Pons (tissue), 1 donor: ENCODE data around the gene AIP.

Experiments
- DNase-seq: peaks from one replicate; pipeline ENCODE4 v3.0.0-alpha.2; 2016; ENCODE audit warnings: low spot score

Gene AIP

DNA sequence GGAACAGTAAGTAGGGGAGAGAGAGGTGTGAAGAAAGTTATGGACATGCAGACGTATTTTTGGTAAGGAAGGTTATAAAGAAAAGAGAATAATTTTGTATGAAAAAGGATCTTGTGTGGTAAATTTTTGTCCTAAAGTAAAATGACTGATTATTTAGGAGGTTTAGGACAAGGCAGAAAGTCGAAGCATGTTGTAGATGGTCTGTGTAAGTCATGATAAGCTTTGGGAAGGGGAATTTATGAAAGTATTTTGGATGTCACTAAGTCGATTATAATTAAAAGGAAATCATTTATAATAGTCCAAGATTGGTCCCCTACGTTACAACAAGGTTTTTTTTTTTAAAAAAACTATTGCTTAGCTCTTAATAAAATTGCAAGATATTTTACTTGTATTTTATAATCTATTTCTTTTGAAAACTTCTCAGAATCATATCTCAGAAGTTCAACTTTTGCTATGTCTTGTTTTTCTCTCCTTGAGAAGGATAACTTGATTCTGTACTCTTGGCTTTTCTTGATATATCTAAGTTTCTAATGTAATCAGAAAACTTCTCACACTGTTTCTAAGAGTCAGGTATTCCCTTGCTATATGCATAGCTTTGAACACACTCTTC is 51.3 kb downstream of the AIP start:
- no peak for DNase-seq

DNA sequence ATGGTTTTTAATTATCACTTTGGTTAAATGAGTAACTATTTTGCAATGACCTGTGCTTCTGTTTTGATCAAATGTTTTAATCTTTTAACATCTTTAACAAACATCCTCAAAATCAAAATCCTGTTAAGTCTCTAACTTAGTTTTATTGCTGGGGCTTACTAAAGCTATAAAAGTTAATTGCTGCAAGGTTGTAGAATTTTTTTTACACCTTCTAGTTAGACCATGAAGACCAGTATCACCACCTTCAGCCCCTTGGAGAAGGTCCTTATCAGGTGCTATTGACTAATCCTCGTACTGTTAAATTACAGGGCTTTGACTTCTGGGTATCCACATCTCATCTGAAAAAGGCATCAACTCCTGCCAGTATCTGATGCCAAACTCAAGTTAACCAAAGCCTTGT is 52.7 kb downstream of the AIP start:
- no peak for DNase-seq

DNA sequence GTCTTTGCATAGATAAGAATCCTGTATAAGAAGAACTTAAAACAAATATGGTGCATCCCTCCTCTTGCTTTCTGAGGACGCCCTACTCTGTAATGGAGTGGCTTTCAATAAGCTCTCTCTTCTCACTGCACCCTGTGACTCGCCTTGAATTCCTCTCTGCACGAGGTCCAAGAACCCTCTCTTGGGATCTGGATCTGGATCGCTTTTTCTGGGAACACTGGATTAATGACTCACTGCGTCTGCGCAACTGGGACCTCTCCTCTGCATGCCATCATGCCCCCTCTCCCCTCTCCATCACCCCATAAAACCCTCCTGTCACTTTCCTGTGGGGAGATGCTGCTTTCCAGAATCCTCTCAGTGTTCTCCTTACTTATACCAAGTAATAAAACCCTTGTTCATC is 55.5 kb downstream of the AIP start:
- no peak for DNase-seq

DNA sequence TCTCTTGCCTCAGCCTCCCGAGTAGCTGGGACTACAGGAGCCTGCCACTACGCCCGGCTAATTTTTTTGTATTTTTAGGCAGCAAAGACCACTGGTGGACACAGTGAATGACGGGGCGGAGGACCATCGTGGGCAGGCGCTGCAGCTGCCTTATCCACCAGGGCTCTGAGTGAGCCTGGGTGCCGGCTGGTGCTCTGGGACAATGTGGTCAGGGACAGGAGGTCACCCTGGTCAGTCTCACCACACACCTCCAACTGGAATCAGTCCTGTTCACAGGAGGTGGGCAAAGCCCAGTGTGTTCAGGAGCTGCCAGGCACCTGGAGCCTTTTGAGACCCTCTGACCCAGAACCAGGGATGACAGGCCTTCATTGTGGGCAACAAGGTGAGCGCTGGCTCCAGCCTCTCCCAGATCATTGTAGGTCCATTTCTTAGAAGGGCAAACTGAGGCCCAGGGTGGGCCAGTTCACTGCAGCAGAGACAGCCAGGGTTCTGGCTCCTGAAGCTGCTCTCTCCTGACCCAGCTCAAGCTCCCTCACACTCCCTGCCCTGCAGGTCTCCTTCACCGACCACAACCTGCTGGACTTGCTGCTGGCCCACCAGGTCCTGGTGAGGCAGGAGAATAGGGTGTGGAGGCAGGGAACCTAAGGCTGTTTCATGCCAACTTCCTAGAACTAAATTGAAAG is 56.1 kb downstream of the AIP start:
- no peak for DNase-seq

DNA sequence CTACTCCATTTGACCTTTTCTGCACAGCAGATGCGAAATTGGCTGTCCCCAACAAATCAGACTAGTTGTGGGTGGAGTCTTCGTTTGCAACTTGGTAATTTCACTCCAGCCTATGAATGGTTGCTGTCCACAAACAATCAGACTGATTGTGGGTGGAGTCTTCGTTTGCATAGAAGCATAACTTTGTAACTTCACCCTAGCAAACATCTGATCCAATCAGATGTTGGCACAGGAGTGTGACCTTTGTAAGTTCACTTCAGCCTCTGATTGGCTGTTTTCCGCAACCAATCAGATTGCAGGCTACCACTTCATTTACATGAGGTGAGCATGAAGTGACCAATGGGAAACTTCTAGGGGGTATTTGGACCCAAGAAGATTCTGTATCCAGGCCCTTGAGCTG is 56.7 kb downstream of the AIP start:
- no peak for DNase-seq
